Measurements from ENCODE around the gene SLC45A2.

Gene SLC45A2

DNA sequence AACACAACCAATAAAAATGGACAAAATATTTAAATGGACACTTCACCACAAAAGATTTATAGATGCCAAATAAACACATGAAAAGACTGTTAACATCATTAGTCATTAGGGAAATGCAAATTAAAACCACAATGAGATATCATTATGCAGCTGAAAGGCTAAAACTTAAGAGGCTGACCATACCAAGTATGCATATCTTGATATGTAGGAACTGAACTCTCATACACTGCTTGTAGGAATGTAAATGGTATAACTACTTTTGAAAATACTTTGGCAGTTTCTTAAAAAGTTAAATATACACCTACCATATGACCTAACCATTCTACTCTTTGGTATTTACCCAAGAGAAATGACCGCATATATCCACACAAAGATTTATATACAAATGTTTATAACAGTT is 79.1 kb downstream of the SLC45A2 start:
- DNase-seq = no peak

DNA sequence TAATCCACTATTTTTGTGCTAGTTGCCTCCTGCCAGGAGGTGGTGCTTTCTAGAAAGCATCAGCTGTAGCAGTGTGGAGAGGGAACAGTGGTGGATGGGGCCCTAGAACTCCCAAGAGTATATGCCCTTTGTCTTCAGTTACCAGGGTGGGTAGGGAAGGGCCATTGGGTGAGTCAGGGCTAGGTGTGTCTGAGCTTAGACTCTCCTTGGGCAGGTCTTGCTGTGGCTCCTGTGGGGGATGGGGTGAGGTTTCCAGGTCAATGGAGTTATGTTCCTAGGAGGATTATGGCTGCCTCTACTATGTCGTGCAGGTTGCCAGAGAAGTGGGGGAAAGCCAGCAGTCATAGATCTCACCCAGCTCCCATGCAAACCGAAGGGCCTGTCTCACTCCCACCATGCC is 81.4 kb downstream of the SLC45A2 start:
- DNase-seq = no peak

DNA sequence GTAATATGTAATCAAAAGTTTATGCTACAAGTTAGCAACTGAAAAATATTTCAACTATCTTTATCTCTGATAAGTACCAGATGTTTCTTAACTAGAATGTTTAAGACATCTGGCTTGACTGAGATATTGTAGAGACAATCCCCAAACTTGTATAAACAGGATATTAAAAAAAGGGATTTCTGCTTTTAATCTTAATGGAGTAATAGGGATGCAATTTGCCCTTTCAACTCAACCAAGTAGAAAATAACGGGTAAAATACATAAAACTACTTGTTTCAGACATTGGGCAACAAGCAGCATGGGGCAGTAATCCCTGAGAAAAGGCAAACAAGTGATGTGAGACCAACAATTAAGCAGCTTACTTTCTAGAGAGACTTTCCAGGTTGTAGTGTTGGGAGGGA is 83.3 kb downstream of the SLC45A2 start:
- no peak for DNase-seq

Data from NK-92 treated with Interleukin-12 subunit alpha and Interleukin-12 subunit beta, amount 100 ng/mL, for 24 hours (cell line).